CD4-positive, alpha-beta T cell treated with Interleukin-2 at 100 ng/mL for 4 hours (primary cell): ENCODE data around the gene PAEP.
"Not testable (repeated sequence)": the region's sequence is repeated elsewhere in the genome, so short reads cannot be mapped to it uniquely, and the experiment has no call there.

Experiments
- DNase-seq: peaks from one replicate; pipeline ENCODE4 v3.0.0-alpha.2; 2020; ENCODE audit warnings: low spot score

PAEP gene

GRCh38 chr9:135561391-135562234 lies at the start of gene PAEP:
Gene PAEP, plus strand, starts transcription at chr9:135561756.
- DNase-seq = no peak

GRCh38 chr9:135512241-135512603 lies 49.3 kb upstream of the PAEP start:
- DNase-seq = no peak

DNA sequence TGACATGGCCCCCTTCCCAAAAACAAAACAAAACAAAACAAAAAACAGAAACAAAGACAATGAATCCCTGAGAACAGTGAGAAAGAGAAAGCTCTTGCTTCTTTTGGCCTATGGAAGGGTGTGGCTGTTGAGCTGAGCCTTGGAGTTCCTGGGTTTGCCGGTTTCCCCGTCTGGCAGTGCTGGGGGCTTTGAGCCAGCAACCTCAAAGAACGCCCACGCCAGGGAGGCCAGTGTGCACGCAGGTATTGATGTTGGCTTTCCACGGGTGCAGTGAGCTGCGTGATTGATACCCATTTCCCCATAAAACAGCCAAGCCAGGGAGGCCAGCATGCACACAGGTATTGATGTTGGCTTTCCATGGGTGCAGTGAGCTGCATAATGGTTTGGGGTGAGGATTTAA lies 48.7 kb upstream of the PAEP start:
- no peak for DNase-seq

- no peak for DNase-seq
Measured at GRCh38 chr9:135513351-135513846, 48.2 kb upstream of the PAEP start.

- DNase-seq = not testable (repeated sequence)
Measured at GRCh38 chr9:135513906-135514305, 47.6 kb upstream of the PAEP start.

- no peak for DNase-seq
Measured at GRCh38 chr9:135514342-135515082, 47.0 kb upstream of the PAEP start.

DNA sequence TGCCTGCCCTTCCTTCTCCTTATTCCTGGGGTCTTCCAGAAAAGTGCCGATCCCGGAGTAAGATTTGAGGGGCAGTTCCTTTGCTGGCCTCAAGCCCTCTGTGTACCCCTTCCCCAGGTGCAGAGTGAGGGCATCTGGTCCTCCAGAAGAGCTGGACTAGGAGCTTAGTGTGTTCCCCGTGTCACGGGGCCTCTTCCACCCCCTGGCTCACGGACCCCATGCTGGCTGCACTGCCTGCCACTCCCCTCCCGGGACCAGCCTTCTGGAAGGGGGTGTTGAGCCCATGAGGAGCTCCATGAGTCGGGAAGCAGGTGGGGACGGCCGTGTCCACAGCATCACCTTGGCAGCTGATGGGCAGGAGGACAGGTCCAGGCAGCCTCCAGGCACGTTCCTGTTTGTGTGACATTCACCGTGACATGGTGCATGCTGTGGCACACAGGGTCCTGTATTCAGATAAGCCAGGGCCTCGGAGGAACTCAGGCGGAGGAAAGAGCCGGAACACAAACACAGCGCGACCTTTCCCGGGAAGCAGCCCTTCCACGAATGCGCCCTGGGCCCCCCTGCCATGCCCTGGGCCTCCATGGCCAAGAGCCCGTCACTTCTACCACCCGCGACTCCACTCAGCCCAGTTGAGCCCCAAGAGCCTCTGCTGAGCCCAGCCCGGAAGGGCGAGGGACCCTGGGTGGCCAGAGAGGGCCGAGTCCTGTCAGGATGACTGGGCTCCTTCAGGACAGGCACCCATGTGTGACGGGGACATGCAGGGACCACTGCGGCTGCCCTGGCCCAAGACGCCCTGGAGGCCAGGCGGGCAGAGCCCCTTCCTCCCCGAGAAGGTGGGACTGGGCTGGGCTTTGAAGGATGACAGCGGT lies 46.2 kb upstream of the PAEP start:
- no peak for DNase-seq

GRCh38 chr9:135516132-135516860 lies 45.3 kb upstream of the PAEP start:
- DNase-seq = no peak

GRCh38 chr9:135517407-135517822 lies 44.1 kb upstream of the PAEP start:
- no peak for DNase-seq

DNA sequence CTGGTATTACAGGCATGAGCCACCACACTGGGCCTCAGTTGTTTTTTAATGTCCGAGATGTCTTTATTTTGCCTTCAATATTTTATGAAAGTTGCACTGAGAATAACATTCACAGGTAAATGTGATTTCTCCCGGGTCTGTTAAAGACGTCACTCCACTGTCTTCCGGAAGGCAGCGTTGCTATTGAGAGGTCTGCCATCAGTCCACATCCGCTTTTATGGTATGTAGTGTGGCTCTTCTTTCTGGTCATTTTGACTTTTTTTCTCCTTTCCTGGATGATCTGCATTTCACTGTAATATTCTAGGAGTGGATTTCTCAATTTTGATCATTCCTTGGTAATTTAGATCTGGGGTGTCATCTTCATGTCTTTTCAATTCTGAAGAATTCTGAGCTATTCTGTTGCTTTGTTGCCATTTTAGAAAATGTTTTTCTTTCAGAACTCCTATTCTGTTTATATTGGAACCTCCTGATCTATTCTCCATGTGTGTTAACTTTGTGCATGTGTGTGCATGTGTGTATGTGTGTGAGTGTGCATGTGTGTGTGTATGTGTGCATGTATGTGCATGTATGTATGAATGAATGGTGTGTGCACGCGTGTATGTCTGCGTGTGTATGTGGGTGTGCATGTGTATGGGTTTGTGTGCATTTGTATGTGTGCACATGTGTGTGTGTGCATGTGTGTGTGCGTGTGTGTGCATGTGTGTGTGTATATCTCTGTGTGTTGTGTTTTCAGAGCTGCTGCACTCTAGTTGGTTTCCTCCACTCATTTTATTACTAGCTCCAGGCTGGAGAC lies 42.2 kb upstream of the PAEP start:
- DNase-seq = no peak

- no peak for DNase-seq
Measured at GRCh38 chr9:135520916-135521607, 40.5 kb upstream of the PAEP start, which contains the start of gene LCN1. Gene LCN1, plus strand, starts transcription at chr9:135521440. Its CDS starts 58 bp downstream, at chr9:135521498.

DNA sequence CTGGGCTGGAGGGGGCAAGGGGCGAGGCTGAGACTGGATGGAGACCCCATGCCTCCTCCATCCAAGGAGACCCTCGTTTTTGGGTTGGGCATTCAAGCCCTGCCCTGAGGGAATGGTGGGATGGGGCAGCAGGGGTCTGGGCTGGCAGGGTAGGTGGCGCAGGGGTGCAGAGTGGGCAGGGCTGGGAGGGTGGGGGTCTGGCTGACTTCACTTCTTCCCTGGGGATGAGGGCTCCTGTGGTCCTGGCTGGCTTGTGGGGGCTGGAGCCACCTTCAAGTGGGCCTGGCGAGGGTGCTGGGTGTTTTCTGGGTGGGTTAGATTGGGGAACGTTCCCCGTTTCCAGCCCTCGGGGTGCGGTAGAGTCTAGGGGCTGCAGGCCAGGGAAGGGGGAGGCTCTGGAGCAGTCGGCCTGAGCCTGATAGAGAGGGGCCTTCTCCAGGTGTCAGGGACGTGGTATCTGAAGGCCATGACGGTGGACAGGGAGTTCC lies 39.9 kb upstream of the PAEP start:
- DNase-seq = no peak

GRCh38 chr9:135522137-135522877 lies 39.2 kb upstream of the PAEP start:
- DNase-seq = no peak

DNA sequence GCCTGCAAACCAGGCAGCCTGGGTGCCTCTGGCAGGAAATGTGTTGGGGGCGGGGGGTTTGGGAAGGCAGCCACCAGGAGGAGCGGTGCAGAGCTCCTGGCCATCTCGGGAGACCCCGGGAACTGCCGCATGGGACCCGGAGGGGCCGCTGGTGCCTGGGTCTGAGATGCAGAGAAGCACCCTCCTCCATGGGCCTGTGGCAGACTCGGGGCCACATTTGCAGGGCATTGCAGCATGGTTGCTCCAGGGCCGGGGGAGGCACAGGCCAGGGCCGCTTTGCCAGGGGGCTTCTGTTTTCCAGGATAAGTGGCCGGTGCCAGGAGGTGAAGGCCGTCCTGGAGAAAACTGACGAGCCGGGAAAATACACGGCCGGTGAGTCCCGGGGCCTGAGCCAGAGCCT lies 38.6 kb upstream of the PAEP start:
- no peak for DNase-seq

GRCh38 chr9:135523521-135524129 lies 37.9 kb upstream of the PAEP start:
- DNase-seq = no peak

DNA sequence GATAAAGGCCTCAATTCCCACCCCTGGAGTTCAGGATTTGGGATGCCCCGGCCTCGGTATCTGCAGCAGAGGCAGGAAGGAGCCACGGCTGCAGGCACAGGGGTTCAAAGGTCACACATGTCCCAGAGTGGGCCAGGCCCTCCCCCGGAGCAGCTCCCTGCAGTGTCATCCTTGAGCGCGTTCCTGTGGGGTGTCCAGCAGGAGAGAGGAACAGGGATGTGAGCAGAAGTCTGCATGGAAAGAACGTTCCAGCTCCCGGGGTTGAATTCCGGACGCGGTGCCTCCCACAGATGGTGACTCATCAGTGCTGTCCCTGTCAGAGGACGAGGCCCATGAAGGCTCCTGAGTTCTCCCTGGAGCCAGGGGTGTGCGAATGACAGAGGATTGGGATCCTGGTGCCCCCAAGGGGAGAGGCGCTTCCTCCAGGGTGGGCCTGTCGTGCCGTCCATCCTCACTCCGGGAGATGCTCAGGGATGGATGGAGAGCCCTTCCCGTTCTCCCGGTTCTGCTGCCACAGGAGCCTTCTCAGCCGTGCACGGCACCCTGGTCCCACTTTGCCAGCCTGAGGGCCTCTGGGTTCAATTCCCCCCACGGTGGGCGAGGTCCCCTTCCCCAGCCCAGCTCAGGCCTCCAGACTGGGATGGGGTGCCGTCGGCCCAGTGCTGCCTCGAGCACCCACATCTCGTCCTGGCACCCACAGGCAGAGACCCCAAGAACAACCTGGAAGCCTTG lies 37.3 kb upstream of the PAEP start:
- DNase-seq = no peak

- no peak for DNase-seq
Measured at GRCh38 chr9:135525241-135526088, 36.1 kb upstream of the PAEP start.
